AG09319 (cell line): ENCODE measurements around the gene ZFAND5.

ENCODE experiments used
- DNase-seq: peaks from one replicate; pipeline ENCODE4 v3.0.0-alpha.2; 2010; ENCODE audit warnings: low read depth; ENCODE audit errors: extremely low read depth
- TF ChIP-seq, protein P1 (sequence below): IDR thresholded peaks from 2 replicates; pipeline ENCODE4 v1.5.1; 2011; ENCODE audit warnings: low read depth, mild to moderate bottlenecking, inconsistent platforms, low read length, moderate library complexity

Gene ZFAND5, protein sequence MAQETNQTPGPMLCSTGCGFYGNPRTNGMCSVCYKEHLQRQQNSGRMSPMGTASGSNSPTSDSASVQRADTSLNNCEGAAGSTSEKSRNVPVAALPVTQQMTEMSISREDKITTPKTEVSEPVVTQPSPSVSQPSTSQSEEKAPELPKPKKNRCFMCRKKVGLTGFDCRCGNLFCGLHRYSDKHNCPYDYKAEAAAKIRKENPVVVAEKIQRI

DNA sequence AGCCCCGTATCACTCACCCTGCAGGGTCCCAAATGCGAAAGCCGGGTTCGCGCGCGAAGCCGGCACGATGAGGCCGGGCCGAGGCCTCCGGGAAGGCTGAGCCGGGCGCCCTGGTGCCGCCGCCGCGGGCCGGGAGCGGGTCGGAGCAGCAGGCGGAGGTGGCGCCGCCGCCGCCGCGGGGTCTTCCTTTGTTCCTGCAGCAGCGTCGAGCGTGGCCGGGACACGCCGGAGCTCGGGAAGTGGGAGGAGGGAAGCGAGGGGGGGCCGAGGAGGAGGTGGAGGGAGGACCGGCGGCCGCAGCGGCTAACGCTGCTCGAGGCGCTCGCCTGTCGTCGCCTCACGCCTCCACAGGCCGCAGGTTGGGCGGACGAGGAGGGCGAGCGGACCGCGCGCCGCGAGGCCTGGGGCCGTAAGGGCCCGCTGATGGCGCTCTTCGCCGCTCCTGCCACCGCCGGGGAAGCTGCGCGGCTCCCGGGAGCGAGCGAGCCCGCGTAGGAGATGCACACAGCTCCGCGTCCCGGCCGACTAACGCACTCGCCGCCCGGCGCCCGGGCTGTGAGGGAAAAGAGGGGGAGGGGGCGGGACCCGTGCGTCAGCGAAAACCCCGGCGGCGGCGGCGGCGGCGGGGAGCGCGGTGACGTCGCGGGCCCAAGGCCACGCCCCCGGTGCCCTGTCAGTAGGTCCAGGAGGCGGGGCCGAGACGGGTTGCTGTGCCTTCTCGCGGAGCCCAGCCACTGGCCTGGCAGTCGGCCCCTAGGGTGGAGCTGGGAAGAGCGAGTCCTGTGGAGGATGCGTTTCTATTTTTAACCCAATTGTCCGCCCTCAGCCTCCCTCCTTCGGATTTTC is at the start of gene ZFAND5:
Gene ZFAND5 (minus strand): TSS at position 530 of the 846 bp plus-strand sequence. CDS start 4,430 bp downstream, outside the sequence.
- DNase-seq: peak; percentile 98

DNA sequence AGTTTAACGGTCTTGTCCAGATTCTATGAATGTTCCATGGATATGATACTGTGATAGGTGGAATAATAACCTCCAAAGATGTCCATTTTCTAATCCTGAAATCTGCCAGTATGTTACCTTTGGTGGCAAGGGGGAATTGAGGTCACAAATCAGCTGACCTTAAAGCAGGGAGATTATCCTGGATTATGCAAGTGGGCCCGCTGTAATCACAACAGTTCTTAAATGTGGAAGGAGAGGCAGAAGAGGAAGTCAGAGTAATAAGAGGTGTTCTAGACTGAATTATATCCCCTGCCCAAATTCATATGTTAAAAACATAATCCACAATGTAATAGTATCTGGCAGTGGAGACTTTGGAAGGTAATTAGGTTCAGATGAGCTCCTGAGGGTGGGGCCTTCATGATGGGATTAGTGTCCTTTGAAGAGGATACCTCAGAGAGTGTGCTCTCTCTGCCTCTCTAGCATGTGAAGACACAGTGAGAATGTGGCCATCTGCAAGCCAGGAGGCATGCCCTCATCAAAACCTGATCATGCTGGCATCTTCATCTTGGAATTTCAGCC is 47.6 kb upstream of the ZFAND5 start:
- no peak for DNase-seq
- TF ChIP-seq, protein P1, sequence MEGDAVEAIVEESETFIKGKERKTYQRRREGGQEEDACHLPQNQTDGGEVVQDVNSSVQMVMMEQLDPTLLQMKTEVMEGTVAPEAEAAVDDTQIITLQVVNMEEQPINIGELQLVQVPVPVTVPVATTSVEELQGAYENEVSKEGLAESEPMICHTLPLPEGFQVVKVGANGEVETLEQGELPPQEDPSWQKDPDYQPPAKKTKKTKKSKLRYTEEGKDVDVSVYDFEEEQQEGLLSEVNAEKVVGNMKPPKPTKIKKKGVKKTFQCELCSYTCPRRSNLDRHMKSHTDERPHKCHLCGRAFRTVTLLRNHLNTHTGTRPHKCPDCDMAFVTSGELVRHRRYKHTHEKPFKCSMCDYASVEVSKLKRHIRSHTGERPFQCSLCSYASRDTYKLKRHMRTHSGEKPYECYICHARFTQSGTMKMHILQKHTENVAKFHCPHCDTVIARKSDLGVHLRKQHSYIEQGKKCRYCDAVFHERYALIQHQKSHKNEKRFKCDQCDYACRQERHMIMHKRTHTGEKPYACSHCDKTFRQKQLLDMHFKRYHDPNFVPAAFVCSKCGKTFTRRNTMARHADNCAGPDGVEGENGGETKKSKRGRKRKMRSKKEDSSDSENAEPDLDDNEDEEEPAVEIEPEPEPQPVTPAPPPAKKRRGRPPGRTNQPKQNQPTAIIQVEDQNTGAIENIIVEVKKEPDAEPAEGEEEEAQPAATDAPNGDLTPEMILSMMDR: no peak

More for the DNA sequence above, at the start of gene ZFAND5:
- TF ChIP-seq, protein P1: no peak

DNA sequence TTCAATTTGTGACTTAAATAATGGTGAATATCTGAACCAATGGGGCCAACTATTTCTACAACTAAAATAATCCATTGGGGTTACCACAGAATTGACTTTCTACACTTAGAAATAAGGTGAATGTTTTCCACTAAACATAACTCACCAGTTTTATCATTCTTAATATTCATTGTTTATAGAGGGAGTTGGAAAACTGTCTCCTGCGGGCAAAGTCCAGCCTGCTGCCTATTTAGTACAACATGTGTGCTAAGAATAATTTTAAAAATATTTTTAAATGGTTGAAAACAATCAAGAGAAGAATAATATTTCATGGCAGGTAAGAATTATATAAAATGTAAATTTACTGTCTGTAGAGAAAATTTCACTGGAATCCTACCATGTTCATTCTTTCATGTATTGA is 45.2 kb upstream of the ZFAND5 start:
- no peak for DNase-seq
- TF ChIP-seq, protein P1: no peak

DNA sequence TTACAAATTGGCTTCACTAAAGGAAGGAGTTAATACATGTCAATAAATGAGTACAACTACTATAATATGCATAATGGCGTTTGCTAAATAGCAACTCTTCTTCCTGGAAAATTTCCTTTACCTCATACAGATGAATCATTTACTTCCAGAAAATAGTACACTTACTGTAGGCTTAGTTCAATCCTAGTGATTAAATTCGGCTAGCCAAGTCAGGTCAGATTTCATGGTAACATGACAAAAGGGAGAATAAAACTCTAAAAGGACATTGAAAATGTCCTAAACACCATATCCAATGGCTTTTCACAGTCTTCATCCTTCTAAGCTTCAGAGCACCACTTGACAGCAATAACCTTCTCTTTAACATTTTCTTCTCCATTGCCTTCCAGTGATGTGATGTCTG is 42.1 kb upstream of the ZFAND5 start:
- TF ChIP-seq, protein P1: no peak

DNA sequence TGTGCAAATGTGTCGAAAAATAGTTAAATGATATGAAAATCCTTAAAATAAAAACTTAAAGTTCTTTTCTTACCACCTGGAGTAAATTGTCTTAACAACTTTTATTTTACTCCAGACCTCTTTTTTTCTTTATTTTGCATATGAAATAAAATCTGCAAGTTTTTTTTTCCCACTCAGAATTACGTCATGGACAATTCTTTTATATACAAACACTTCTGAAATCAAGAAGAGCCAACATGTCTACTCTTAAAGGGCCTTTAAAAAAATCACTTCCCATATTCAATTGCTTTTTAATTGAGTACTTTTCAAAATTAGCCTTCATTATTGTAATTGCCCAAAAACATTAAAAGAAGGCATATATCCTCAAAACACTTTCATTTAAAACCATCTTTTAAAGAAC is 37.7 kb upstream of the ZFAND5 start:
- no peak for DNase-seq

More for the DNA sequence above, 42.1 kb upstream of the ZFAND5 start:
- DNase-seq: no peak

DNA sequence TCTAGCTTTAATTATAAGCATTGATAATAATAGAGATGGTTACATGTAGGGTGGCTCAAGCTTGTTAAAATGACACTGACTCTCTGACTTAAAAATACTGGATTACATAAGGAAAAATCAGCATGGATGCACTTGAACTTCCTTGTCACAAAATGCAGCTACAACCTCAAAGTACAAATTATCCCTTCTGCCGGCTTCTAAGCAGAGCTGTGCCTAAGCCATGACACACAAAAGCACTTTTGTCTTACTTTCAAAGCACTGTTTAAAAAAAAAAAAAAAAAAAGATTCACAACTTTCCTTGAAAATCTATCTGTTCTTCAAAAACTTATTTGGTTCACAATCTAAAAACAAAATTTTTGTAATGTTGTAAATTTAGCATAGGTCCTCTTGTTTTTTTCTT is 36.4 kb upstream of the ZFAND5 start:
- TF ChIP-seq, protein P1: no peak
- DNase-seq: no peak

More for the DNA sequence above, 37.7 kb upstream of the ZFAND5 start:
- TF ChIP-seq, protein P1: no peak

DNA sequence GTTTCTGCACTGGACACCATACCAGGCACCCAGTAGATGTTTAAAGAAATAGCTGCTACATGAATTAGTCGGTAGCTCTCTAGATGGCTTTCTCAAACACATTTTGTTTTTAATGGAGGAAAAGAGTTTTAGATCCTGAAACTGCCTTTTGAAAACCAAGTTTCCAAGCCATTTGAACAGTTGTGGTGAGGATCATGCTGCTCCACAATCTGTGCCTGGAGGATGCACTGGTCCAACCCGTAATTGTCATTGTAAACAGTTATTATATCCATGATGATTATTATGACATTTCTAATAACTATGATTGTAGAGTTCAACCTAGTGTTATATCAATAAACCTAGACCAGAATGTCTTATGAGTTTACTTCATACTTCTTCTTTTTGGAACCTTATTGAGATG is 35.9 kb upstream of the ZFAND5 start:
- TF ChIP-seq, protein P1: no peak
- no peak for DNase-seq
